ENCODE data around the gene ERMN.

- no peak for TF ChIP-seq CTCF (IDR thresholded peaks at IDR 0.05)
- no peak for TF ChIP-seq SIN3A (IDR thresholded peaks at IDR 0.05; ENCODE audit: borderline replicate concordance, insufficient read depth, low read depth, low read length)
- no peak for TF ChIP-seq TCF7L2 (IDR thresholded peaks at IDR 0.05; ENCODE audit: low read depth, low read length)
- TF ChIP-seq POLR2AphosphoS5 (IDR thresholded peaks at IDR 0.05; ENCODE audit: low read depth, low read length) = no peak
- TF ChIP-seq, protein P1, sequence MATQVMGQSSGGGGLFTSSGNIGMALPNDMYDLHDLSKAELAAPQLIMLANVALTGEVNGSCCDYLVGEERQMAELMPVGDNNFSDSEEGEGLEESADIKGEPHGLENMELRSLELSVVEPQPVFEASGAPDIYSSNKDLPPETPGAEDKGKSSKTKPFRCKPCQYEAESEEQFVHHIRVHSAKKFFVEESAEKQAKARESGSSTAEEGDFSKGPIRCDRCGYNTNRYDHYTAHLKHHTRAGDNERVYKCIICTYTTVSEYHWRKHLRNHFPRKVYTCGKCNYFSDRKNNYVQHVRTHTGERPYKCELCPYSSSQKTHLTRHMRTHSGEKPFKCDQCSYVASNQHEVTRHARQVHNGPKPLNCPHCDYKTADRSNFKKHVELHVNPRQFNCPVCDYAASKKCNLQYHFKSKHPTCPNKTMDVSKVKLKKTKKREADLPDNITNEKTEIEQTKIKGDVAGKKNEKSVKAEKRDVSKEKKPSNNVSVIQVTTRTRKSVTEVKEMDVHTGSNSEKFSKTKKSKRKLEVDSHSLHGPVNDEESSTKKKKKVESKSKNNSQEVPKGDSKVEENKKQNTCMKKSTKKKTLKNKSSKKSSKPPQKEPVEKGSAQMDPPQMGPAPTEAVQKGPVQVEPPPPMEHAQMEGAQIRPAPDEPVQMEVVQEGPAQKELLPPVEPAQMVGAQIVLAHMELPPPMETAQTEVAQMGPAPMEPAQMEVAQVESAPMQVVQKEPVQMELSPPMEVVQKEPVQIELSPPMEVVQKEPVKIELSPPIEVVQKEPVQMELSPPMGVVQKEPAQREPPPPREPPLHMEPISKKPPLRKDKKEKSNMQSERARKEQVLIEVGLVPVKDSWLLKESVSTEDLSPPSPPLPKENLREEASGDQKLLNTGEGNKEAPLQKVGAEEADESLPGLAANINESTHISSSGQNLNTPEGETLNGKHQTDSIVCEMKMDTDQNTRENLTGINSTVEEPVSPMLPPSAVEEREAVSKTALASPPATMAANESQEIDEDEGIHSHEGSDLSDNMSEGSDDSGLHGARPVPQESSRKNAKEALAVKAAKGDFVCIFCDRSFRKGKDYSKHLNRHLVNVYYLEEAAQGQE (IDR thresholded peaks at IDR 0.05; ENCODE audit: insufficient read depth in 1 of 2, low read depth in 2 of 2, low read length in 1 of 2) = no peak
Measured at GRCh38 chr2:157364257-157364974, 38.8 kb upstream of the ERMN start.
